Peyer's patch (tissue), 4 donors: ENCODE measurements around the gene OSBPL10.

ENCODE experiments used
- CTCF ChIP-seq, 6 experiments: fragments of 450-650 bp in 4 of 6; fragments of 200-600 bp in 2 of 6; sonication (generic) in 1 of 6; IDR thresholded peaks; one replicate each; pipeline ENCODE4 v1.5.1; 2017 to 2019; ENCODE audit warnings: antibody characterized with exemption in 6 of 6, mild to moderate bottlenecking in 3 of 6, moderate library complexity in 1 of 6
- POLR2A ChIP-seq, 2 donors: fragments of 450-650 bp; IDR thresholded peaks; one replicate each; pipeline ENCODE4 v1.5.1; 2017; ENCODE audit warnings: antibody characterized with exemption in 2 of 2, mild to moderate bottlenecking in 2 of 2, moderate library complexity in 2 of 2

GRCh38 chr3:31892500-31892899 lies 88.6 kb downstream of the OSBPL10 start:
- no peak for TF ChIP-seq POLR2A (IDR thresholded peaks at IDR 0.05)
- TF ChIP-seq CTCF (IDR thresholded peaks at IDR 0.05): no peak
